Stimulated activated CD8-positive, alpha-beta memory T cell treated with anti-CD3 and anti-CD28 coated beads, Interleukin-4, amount 100 ng/mL, for 1 hour (primary cell): ENCODE measurements around the gene AP4S1.

Experiments
- DNase-seq, 2 donors: peaks; one replicate each; pipeline ENCODE4 v3.0.0-alpha.2; 2020; ENCODE audit warnings: low read depth in 2 of 2, low spot score in 1 of 2

The AP4S1 gene

DNA sequence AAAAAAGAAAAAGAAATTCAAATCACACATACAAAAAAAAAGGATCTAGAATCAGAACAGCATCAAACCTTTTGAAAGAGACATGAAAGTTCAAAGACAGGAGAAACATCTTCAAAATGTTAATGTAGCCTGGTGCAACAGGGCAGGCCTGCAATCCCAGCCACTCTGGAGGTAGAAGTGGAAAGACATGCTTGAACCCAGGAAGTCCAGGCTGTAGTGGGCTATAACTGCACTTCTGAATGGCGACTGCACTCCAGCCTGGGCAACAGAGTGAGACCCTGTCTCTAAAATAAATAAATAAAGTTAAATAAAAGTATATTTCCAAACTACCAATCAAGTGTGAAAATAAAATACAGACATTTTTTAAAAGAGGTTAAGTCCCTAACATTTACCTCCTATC lies 18.7 kb upstream of the AP4S1 start:
- no peak for DNase-seq

DNA sequence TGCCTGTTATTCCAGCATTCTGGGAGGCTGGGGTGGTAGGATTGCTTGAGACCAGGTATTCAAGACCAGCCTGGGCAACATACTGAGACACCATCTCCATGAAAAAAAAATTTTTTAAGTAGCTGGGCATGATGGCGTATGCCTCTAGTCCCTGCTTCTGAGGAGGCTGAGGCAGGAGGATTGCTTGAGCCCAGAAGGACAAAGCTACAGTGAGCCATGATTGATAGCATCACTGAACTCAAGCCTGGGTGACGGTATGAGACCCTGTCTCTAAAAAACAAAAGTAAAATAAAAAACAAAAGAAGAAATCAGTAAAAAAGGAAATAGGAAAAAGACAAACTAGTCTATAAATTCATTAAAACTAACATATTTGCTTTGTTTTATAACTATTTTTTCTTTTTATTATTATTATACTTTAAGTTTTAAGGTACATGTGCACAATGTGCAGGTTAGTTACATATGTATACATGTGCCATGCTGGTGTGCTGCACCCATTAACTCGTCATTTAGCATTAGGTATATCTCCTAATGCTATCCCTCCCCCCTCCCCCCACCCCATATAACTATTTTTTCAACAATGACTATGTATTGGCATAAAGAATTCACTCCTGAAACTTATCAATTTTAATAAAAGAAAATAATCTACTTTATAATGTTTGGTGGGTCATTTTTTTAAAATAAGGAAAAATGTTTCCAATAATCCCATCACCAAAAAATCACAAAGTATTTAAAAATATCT lies 15.4 kb upstream of the AP4S1 start:
- DNase-seq: no peak

DNA sequence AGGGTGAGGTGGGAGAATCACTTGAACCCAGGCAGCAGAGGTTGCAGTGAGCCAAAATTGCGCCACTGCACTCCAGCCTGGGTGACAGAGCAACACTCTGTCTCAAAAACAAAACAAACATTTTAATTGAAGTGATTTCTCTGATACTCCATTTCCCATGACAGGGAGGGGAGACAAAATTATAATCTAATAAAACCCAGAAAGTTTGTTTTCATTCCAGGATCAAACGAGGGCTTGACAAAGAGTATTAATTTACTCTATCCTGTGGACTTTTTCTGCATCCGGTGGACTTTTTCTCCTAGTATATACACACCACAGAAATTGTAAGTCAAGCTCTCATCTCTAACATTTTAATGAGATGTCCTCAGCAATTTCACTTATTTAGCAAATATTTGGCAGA lies 14.5 kb upstream of the AP4S1 start:
- no peak for DNase-seq

DNA sequence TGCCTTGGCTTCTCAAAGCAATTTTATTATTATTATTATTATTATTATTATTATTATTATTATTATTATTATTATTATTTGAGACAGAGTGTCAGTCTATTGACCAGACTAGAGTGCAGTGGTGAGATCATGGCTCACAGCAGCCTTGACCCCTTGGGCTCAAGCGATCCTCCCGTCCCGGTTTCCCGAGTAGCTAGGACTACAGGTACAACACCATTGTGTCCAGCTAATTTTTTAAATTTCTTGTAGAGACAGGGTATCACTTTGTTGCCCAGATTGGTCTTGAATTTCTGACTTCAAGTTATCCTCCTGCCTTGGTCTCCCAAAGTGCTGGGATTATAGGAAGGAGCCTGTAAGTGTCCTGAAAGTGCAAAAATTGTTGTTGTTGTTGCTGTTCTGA lies 11.6 kb upstream of the AP4S1 start:
- DNase-seq: no peak

DNA sequence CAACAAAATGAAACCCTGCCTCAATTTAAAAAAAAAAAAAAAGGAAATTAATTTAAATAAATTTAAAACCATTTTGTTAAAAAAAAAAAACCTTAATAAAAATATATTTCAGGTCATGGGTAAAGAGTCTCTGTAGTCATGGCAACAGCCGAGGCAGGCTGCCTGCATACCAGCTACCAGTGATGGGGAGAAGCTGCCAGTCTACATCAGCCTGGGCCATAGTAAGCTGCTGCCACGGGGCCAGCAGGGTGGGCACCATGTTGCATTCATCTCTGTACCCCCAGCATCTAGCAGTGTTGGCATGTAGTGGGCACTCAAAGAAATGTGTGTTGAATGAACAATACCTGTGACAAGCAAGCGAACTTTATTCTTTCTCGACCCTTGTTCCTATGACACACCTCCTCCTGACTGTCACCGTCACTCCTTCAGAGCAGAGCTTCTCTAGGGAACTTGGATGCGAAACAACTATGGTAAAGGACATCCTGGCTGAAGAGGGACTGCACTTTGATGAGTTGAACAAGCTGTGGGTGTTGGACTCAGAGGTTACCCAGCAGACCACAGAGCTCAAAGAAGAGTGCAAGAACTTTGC lies 7.3 kb upstream of the AP4S1 start:
- DNase-seq: no peak

DNA sequence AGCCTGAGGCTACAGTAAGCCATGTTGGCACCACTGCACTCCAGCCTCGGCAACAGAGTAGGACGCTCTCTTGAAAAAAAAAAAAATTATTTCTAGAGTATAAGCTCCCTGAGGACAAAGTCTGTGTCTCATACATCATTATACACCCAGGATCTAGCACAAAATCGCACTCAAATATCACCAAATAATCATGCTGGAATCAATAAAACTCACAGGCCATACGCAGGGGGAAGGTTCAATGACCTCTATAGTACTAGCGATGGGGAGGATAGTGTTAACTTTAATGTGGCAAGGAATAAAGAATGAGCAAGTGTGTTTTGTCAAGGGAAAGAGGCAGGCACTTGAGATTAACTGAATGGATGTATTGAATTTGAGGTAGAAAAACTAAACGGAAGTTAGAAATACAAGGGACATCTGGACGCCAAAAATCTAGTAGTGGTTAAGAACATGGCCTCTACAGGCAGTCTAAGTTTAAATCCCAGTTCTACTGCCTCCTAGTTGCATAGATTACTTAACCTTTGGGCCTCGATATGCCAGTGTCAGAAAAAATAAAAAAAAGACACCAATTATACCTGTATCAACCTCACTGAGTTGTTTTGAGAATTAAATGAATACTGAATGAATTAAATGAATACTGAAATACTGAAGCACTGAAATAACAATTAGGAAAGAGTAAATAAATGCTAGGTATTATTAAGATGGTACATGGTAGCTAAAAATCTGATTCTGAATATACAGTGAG lies 4.4 kb upstream of the AP4S1 start:
- no peak for DNase-seq

GRCh38 chr14:31021576-31021949 lies 3.9 kb upstream of the AP4S1 start:
- no peak for DNase-seq

- no peak for DNase-seq
These were observed 3.1 kb upstream of the AP4S1 start for GRCh38 chr14:31022386-31022785.

DNA sequence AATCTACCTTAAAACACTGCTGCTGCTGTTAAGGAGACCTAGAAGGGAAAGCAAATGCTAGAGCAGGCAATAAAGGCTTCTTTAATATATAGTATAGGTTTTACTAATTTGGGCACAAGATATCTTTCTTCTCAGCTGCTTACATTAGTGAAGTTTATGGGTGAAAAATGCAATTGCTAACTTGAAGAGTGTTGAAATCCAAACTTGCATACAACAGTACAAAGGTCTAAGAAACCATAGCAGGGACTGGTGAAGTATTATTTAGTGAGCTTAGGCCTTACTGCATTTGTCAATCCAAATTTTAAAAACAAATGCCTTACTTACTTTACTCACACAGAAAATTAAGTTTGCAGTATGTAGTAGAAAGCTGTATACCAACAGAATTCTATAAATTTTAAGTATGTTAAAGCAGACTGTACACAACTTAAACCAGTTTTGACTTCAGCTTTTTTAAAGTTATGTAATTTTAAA lies 1.4 kb upstream of the AP4S1 start:
- no peak for DNase-seq

DNA sequence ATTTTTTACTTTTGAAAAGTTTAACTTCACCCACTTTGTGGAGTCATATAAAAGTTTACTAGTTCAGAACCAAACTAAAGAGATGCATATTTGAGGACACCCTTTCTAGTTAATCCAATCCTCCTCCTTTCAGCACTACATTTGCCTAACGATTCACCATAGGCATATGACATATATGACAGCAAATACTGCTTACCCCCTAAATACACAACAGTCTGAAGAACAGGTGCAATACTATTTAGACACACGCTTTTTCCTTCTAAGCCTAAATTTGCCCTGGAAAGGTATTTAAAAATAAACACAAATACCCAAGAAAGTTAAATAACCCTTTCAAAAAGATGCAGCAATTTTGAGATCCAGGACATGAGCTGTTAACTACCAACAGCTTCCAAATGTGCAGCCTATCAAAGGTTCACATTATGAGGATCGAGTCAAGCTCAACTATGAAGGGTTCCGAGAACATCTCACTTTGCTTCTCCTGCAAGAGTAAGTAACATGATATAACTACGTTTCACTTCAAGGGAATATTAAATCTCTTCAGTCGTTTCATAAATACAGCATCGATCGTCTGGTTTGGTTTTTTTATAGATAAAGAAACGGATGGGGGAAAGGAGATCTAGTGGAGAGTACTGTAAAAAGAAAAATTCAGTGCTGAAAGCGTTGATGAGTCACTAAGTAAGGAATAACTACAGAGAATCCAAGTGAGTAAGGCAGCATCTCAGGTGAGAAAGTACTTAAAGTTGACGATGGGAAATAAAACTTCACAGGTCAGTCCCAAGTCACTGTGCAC lies 677 bp upstream of the AP4S1 start:
- no peak for DNase-seq

- DNase-seq: peak in 1 of 2 donors; percentile 19
These were observed 614 bp downstream of the AP4S1 start, which contains the start of gene STRN3 for GRCh38 chr14:31026077-31026449. TSS of gene STRN3 (minus strand) at chr14:31026379. CDS start at chr14:31026185, 194 bp downstream.

DNA sequence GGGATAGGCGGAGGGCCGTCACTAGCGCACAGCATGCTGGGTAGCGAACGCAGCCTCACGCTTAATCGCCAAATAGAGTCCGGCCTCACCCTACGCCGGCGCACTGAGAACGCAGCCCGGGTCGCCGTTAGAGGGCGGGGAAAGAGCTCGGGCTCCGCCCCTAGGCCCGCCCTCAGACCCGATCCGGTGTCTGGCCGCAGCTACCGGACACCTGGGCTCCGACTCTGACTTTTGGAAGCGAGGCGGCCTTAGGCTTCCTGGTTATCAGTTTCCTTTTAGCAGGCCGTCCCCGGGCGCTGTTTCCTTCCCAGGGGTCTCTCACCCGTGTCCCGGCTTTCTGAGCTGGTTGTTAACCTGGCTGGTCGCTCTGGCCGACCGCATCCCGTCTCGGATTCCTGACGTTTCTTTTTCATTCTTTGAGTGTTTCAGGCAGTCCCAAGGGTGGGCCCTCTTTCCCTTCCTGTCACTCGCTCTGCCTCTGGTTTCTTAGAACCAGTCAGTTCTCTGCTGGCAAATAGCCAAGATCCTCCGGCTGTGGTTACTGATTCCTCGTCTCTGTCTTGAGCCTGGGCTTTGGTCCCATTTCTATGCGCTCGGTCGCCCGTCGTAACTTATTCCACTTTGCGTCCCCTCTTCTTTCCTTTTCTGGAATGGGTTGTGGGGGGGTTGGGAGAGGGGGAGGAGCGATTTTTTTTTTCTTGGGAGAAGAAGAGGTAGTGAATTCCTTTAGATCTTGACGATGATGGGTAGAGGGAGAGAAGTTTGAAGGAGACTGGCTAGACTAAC lies 1.2 kb downstream of the AP4S1 start:
- peak; percentile 69 to 84 for DNase-seq

GRCh38 chr14:31027847-31028246 lies 2.4 kb downstream of the AP4S1 start:
- no peak for DNase-seq

DNA sequence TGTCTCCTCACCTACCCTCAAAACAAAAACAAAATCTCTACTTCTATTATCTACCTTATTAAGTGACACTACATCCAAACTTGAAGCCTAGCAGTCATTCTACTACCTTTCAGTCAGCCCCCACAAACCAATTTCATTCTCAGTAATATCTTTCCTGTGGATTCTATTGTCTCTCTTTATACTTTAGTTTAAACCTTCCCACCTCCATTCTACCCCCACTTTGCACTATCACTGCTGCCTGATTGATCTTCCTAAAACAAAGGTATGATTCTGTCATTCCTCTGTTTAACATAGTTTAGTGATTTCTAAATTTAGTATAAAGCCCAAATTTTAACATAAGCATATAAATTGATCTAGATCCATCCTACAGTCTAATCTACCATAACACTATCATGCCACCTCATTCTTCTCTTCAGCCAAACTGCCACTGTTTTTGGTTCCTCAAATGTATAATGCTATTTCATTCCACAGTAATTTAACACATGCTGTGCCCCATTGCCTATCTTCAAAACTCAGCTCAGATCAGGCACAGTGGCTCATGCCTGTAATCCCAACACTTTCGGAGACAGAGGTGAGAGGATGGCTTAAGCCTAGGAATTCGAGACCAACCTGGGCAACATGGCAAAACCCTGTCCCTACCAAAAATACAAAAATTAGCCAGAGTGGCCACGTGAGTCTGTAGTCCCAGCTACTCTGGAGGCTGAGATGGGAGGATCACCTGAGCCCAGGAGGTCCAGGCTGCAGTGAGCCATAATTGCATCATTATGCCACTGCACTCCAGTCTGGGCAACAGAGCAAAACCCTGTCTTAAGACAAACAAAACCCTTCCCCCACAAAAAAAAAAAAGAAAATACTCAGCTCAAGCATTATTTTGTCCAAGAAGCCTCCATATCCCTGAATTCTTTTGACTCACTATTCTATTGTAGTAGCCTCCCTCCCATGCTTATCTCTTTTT lies 3.8 kb downstream of the AP4S1 start:
- no peak for DNase-seq

DNA sequence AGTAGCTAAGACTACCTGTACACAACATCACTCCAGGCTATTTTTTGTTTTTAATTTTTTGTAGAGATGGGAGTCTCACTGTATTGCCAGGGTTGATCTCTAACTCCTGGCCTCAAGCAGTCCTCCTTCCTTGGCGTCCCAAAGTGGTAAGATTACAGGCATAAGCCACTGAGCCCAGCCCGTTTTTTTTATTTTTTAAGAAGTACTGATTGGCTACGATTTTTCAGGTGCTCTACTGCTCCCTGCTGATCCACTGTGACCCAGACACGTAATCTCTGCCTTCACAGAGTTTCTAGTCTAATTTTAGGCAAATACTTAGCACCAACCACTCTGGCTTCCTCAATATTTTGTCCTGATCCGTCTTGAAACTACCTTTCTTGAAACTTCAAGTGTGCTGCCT lies 5.0 kb downstream of the AP4S1 start:
- no peak for DNase-seq

DNA sequence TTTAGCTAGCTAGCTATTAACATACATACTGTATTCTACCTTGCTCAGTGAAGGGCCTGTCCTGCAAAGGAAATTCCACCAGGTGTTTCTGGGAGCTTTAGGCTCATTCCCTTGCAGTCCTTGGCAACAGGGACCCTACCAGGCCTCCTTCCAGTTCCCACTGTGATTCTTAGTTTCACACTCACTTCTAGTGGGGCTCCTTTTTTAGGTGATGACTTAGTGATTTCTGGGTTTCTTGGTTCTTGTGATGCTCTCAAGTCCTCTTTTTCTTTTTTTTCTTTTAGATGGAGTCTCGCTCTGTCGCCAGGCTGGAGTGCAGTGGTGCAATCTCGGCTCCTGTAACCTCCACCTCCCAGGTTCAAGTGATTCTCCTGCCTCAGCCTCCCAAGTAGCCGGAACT lies 11.1 kb downstream of the AP4S1 start:
- DNase-seq: no peak

- no peak for DNase-seq
These were observed 12.3 kb downstream of the AP4S1 start for GRCh38 chr14:31037709-31038221.

GRCh38 chr14:31038521-31039166 lies 13.2 kb downstream of the AP4S1 start:
- no peak for DNase-seq

DNA sequence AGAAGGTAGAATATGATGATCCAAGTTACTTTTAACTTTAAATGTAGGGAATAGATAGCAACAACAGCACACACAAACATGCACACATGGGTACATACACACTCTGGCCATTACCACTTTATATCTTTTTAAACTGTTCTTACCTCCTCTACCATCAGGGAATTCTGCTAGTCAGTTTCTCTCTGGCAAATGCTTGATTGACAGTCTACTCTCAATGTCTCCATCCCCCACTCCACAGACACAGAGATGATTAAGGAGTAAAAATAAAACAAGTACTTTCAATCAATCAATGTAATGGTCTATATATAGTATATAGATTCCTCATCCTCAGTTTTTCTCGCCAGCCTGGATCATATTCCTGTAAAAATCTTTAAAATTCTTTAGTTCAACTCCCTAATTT lies 16.9 kb downstream of the AP4S1 start:
- no peak for DNase-seq
